ENCODE results near the gene AKIP1.

GRCh38 chr11:8937159-8937558 lies 26.2 kb downstream of the AKIP1 start:
- TF ChIP-seq CTCF (conservative IDR thresholded peaks at IDR 0.05) (no peak), ZFX (IDR thresholded peaks at IDR 0.05) (no peak)

Measured in C4-2B (cell line).